ENCODE data around the gene AGAP9.
"Not testable (repeated sequence)": the region's sequence is repeated elsewhere in the genome, so short reads cannot be mapped to it uniquely, and the experiment has no call there.

AGAP9 gene

DNA sequence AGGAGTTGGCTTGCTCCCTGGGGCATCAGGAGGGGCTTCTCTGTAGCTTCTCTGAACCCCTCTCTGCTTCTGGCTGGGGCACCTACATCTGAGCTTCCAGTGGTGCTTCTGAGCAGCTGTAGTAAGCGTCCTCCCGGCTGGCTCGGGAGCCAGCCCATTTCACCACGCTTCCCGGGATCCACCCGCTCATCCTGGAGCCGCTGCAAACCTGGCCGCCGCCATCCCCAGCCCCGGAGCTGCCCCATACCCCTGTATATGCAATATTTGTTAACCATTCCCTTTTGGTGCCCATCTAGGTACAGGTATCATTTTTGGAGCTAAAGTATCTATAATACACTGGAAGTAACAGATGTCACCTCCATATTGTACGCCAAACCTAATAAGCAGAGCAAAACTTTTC, 38.7 kb downstream of the AGAP9 start:
- DNase-seq = not testable (repeated sequence)

- DNase-seq = not testable (repeated sequence)
These were observed 39.5 kb downstream of the AGAP9 start, which contains the start of gene ANXA8 for GRCh38 chr10:47483923-47484322. Gene ANXA8 (minus strand): TSS chr10:47484115. CDS start chr10:47483933, 182 bp downstream.

DNA sequence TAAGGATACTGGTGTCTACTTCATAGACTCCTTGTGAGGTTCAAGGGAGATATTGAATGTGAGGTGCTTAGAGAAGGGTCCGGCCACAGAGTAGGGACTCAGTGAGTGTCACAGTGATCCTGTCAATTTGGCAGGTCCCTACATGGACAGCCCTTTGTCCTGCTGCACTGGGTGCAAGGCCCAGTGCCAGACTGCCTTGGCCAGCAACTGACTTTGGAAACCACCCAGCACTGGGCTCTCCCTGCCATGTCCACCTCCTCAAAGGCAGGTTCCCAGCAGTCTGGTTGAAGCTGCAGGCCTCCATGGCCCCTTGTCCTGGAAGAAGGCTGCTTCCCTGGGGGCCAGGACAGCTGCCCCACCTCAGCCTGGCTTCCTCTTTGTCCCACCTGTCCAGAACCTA, 41.1 kb downstream of the AGAP9 start:
- DNase-seq = not testable (repeated sequence)

DNA sequence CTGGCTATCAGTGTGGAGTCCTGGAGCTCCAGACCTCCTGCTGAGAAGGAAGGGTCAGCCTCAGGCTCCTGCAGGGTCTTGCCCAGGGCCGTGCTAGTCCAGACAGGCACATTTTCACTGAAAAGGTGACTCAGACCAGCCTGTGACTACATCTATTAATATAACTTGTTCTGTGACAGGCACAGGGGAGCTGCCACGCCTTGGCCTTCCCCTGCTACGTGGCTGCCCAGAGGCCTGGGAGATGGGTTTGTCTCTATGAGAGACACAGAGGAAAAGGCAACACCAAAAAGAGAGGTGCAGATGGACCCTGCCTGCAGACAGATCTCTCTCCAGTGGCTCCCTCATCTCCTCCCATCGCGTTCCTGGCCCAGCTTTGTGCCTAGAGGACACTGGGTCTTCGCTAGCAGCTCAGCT, 41.7 kb downstream of the AGAP9 start:
- not testable (repeated sequence) for DNase-seq

GRCh38 chr10:47481182-47481766, 42.2 kb downstream of the AGAP9 start:
- not testable (repeated sequence) for DNase-seq

DNA sequence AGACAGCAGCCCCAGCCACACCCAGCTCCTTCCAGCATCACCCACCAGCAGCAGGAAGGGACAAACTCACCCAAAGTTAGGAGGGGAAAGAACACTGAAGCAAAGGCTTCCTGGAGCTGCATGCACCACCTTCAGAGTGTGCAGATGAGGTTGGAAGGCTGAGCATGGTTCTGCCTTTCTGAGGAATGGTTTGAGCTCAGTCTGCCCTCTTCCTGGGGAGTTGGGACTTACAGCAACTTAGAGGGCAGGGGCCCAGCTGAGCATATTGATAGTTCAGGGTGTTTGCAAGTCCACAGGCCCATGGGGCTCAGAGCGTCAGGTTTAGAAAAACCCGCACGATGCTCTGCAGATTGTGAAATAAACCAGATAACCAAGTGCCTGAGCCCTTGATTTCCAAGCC, 43.3 kb downstream of the AGAP9 start:
- DNase-seq = not testable (repeated sequence)

DNA sequence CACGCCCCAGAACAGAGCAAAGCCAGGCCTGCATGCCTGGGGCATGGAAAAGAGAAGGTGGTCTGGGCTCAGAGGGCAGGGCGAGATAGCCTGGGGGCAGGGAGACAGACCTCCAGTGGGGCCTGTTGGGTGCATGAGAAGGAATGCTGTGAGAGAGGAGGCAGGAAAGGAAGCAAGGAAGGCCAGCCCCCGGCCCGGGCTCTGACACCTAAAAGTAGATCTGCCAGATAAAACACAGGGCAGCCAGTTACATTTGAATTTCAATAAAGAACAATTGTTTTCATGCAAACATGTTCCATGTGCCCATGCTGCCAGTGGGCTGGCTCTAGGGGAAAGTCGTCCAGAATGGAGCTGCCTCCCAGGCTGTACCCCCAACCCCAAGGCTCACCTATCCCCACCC, 45.3 kb downstream of the AGAP9 start:
- DNase-seq = not testable (repeated sequence)

- DNase-seq = not testable (repeated sequence)
These were observed 46.4 kb downstream of the AGAP9 start for GRCh38 chr10:47477078-47477477.

GRCh38 chr10:47475101-47475500, 48.3 kb downstream of the AGAP9 start:
- DNase-seq = not testable (repeated sequence)

- DNase-seq = not testable (repeated sequence)
These were observed 49.9 kb downstream of the AGAP9 start for GRCh38 chr10:47473516-47473915.

- DNase-seq = not testable (repeated sequence)
These were observed 50.8 kb downstream of the AGAP9 start for GRCh38 chr10:47472647-47473046.

GRCh38 chr10:47472072-47472471, 51.4 kb downstream of the AGAP9 start:
- DNase-seq = not testable (repeated sequence)

DNA sequence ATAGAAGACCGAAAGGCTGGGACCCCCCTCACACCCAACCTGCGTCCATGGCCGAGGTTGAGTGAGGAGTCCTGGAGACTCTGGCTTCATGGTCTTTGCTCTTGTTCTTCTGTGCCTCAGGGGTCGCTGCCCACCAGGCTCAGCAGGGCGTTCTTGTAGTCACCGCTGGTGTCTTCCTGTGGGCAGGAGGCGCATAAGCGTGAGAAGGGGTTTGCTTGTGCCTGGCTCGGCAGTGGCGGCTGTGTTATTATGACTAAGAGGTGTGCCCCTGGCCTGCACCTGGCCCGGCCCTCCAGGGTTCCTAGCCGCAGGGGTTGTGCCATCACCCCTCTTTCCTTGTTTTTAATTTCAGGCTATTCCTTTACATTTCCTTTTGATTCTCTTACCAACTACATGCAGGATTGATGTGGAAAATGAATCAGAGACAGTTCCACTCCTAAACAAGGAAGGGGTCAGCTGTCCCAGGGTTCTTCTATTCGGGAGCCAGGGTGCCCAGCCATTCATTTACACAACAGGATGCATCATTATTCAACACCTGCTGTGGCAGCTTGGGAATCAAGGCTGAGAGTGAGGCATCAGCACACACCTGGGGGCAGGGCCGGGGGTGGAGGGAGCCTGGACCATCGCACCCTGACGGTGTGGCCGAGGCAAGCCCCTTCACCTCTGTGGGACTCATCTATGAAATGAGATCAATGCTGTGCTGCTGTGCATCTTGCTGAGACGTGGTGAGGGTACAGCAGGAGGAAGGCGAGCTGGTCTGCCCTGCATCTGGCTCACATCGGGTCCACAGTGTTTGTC, 54.5 kb downstream of the AGAP9 start:
- not testable (repeated sequence) for DNase-seq

DNA sequence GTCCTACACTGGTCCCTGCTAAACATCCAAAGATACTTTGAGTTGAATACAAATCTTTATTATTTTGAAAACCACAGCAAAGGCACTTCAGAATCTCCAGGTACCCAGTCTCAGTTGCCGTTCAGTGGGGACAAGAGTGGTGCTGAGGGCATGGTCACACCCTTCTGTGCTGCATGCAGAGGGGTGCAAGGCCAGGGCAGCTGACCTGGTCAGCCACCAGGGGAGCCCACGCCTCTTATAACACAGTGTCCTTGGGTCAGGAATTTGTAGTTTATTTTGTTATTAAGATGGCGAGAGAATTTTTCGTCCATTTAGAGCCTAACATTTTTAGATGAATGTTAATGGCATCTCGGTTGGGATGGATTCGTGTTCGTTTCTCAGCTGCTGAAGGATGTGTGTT, 55.5 kb downstream of the AGAP9 start:
- not testable (repeated sequence) for DNase-seq

DNA sequence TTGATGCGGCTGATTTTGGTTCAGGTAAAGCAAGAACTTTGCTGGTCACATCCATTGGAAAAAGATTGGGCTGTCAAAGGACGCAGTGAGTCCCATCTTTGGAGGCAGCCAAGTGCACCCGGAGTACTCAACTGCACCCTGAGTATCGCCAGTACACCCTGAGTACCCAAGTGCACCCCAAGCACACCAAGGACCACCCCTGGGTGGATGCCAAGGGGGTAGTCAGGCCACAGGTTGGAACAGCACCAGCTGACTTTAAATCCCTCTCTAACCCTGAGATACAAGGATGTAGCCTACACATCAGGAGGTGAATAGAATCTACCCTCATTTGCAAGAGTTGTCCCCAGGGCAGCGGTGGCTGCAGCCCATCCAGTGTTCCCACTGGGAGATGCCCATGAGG, 56.0 kb downstream of the AGAP9 start:
- DNase-seq = not testable (repeated sequence)

DNA sequence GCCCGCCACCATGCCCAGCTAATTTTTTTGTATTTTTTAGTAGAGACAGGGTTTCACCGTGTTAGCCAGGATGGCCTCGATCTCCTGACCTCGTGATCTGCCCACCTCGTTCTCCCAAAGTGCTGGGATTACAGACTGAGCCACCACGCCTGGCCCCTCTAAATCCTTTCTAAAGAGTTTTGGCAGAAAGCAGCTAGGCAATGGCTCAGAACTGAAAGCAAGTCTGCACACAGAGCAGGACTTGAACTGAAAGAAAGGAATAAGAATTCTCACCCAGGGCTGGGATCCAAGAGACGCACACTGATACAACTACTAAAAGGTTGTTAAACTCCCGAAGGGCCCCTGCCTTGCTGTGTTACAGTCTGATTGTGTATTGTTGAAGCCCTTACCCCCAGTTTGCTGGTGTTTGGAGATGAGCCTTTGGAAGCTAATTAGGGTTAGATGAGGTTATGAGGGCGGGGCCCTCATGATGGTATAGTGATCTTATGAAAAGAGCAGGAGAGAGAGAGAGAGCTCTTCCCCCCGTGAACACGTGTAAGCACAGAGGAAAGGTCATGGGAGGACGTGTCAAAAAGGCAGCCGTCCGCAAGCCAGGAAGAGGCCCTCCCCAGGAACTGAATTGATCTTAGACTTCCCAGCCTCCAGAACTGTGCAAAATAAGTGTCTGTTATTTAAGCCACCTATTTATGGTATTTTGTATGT, 58.1 kb downstream of the AGAP9 start:
- not testable (repeated sequence) for DNase-seq

DNA sequence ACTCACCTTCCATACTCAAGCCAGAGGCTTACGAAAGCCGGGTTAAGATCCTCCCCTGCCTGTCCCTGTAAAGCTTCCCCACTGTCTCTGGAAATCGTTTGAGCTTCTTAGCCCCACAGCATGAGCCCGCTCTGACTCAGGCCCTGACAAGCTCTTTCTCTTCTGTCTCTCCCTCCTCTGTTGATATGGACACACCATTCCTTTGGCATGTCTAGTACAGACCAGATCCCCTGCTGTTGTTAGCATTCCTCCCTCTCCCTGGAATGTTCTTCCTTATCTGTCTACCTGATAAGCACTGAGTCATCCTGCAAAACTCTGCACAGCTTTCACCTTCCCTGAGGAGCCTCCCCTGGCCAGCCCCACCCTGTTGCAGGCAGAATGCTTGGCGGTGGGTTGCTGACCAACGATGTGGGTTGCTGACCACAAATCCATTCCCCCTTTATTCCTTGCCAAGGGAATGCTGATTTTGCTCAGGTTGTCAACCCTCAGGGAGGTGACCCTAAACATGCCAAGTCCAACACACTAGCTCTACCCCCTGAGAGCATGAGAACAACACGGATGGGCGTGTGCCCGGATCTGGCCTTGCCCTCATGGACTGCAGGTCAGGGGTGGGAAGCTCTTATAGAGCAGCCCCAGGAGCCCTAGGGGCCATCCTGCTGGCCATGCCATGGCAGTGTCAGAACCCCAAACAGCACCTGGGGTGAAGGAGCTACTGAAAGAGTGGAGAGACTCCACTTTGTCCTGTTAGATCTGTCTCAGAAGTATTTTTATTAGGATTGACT, 60.7 kb downstream of the AGAP9 start:
- DNase-seq = not testable (repeated sequence)

- not testable (repeated sequence) for DNase-seq
These were observed 62.2 kb downstream of the AGAP9 start for GRCh38 chr10:47461261-47461687.

DNA sequence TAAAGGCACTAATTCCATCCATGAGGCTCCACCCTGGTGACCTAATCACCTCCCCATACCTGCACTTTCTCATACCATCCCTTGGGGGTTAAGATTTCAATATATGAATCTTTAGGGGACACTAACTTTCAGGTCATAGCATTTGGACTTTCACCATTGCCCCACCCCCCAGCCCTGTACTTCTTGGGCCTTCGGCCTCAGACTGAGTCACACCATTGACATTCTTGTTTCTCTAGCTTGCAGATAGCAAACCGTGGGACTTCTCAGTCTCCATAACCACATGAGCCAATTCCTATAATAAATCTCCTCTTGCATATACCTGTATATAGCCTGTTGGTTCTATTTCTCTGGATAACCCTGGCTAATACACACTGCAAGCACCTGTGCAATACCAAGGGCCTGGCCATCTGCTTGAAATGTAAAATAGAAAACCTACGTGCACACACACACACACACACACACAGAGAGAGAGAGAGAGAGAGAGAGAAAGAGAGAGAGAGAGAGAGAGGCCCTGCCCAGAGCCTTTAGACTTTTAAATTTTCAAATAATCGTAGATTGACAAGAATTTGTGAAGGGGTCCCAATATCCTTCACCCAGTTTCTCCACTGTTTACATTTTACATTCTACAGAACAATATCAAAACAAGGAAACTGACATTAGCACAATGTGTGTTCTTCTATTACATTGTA, 64.8 kb downstream of the AGAP9 start:
- DNase-seq = no peak

GRCh38 chr10:47457826-47458225, 65.6 kb downstream of the AGAP9 start:
- DNase-seq = no peak

DNA sequence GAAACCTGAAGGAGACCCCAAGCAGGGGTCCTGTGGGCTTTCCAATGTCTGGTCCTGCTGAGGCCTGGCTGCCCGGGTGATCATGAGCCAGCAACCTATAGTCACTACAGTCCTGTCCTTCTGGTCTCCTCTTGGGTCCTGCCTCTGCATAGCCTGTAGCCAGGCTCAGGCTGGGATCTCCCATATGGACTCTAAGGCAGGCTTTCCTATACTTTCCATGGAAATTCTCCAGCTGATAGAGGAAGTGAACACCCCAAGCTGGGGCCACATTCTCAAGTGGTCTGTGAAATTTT, 66.0 kb downstream of the AGAP9 start:
- DNase-seq = no peak

DNA sequence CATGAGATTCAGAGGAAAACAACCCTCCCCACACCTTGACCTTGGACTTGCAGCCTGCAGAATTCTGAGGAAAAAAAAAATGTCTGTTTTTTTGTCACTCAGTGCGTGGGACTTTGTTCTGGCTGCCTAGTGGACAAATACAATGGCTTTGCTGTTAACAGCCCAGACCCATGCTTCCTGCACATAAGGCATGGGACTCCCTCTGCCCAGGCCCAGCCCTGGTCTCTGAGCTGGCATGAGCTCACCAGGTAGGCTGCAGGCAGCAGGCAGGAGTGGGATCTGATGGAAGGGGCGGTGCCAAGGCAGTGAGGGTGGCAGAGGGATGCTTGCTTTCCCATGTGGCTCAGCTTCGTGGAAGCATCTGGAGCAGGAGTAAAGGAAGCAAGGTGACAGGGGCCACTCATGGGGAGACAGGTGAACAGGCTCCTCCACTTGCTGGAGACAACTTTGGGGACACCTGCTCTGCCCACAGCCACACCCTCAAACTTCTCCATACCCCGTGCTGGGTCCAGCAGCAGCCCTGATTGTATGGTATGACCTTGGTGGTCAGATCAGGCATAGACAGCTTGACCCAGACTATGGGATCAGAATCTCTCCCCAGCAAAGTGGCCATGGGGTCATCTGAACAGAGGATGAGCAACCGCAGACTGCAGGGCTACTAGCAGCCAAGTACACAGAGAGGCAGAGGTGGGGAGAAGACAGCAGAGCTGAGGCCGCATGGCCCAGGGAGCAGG, 66.5 kb downstream of the AGAP9 start:
- DNase-seq = no peak
